GM21515 (cell line): ENCODE measurements around the gene CLBA1.

Experiments used
- ATAC-seq: cut with Tn5 transposase; IDR thresholded peaks from one replicate; pipeline ENCODE4 v1.9.1; 2021; ENCODE audit not compliant: unreplicated experiment

CLBA1 gene

DNA sequence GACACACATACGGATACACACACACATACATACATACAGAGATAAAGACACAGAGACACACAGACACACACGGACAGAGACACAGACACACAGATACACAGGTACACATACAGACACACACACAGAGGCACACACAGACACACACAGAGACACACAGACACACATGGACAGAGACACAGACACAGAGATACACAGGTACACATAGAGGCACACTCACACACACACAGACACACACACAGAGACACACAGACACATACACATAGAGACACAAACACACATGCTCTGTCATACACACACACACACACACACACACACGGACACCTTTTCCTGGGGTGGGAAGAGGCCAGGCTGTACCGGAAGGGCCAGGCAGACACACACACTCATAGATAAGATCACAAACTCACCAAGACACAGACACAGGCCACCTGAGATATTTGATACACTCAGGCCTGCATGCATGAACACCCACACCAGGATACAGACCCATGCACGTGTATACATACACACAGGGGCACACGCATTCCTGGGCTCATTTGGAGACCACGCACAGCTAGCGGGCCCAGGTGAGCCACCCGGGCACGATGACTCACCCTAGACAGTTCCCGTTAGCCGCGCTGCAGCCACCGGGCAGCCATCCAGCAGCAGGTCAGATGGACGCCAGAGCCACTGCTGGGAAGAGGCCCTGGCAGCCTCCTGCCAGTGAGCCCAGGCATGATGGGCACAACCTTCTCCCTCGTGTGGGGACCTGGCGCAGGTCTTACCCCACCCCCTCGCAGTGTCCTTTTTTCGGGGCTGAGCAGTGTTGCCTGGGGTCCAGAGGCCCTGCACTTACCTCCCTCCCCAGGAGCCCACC, 5.6 kb upstream of the CLBA1 start:
- ATAC-seq, result no peak

DNA sequence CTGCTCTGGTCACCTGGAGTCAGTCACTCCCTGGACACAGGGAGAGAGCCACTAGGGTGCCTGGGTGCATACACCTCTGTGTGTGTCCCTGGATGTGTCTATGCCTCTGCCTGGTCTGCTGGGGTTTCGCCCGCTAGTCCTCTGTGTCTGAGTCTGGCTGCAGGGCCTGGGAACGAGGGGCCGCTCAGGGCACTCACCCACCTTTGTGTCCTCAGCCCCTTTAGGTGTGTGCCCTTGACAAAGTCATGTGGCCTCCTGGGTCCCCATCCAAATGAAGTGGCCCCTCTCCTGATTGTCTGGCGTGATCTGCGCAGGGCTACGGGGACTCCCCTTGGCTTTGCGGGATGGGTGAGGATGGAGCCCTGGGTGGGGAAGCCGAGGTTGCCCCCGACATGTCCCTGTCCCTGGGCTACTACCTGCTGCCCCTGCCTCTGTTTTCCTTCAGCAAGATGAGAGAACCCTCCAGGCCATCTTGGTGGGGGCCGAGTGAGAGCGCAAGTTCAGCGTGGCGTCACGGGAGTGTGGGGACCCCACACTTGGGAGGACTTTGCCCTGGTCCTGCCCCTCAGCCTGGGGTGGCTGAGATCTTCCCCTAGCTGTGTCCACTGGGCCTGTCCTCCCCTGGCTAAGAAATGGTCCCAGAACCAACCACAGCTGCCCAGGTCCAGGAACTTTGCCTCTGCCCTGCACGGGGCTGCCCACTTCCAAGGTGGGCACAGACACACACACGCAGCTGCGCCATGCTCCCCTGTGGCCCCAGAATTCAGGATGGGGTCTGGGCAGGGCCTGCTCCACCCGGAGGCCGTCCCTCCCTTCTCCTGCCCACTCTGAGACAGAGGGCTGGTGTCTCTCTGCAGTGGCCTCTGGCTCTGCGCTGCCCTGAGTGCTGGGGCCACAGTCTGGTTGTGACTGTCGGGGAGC, 4.7 kb upstream of the CLBA1 start:
- no peak for ATAC-seq

DNA sequence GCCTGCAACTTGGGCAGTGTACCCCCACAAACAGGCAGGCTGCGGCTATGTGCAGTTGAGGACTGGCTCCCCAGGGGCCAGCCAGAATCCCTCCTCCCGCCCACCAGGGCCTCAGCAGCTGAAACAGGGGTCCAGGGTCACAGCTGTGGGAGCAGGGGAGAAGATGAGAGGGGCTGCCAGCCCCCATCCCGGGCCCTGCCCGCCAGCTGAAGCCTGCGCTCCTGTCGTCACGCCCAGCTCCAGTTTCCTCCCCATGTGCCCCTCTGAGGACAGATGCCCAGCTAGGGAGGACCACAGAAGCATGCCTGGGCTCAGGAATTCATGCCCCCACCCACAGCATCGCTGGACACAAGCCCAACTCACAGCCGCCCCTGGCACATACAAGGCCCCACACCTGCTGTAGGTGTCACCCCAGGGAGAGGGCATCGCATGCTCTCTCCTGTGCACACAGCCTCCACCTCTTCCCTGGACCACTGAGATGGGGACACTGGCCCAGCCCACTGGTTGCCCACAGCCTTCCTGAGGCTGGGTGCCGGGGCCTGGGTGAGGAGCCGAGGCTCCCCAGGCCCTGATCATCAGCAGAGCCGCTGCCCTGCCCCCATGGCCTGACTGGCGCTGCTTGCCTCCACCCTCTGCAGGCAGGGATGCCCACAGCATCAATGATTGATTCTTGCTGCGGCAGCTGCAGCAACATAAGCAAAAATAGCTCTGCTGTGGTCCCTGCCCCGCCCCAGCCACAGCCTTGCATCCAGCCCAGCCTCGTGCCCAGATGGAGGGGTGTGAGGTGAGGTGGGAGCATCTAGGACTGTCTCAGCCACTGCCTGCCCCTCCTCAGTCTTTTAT, 3.7 kb upstream of the CLBA1 start:
- ATAC-seq, result no peak

DNA sequence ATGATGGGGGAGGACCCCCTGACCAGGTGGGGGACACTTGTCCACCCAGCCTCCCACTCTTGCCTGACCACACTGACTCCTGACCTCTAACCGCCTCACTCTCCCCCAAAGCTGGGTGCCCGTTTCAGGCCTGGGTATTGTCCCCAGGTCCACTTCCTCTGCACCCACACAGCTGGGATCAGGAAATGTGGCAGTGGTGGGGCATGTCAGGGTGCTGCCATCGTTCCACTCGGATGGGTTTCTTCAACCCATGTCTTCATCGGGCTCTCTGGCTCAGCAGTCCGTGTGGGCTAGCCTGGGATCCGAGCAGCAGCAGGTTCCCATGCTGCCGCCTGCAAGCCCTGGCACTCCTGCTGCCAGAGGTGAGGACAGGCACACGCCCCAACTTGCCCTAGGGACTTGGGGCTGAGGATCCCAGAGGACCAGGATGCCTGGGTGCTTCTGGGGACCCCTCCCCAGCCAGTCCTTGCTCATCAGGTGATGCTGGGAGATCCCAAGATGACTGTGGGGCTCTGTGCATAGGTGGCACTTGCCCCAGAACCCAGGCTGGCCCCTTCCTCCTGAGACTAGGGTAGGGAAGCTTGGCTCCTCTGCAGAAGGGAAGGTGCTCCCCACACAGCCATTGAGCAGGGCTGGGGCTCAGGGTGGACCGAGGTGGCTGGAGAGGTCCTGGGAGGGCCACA, 2.9 kb upstream of the CLBA1 start:
- ATAC-seq, result no peak

- no peak for ATAC-seq
Observed at GRCh38 chr14:104983231-104983721, 2.3 kb upstream of the CLBA1 start.

- ATAC-seq, result no peak
Observed at GRCh38 chr14:104984056-104984894, 1.3 kb upstream of the CLBA1 start.

DNA sequence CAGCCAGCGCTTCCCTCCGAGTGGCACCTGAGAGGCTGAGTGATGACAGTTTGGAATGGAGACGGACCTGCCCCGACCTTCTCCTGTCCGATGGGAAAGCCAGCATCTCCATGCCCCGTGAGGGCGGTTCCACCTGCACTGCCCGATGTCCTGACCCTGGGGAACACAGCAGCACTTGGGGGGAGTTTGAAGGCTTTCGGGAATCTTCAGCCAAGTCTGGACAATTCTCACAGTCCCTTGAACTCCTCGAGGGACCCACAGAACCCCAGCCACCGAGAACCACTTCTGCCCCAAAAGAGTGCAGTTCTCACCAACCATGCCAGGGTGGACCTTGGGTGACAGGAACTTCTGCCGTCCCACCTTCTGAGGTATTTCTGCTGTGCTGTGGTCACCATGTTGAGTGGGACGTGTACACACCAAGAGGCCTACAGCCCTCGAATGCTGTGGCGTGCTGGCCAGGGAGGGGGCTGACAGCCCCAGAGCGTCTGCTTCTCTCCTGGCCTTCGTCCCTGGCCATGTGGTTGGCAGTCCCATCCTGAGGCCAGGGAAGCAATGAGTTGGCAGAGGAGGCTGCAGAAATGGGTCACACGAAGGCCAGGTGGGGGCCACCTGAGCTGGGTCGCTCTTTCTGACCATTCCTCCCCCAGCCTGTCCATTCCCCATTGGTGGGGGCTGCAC, 1.0 kb downstream of the CLBA1 start:
- no peak for ATAC-seq

GRCh38 chr14:104989236-104989950, 3.8 kb downstream of the CLBA1 start:
- ATAC-seq, result no peak

- no peak for ATAC-seq
Observed at GRCh38 chr14:104989951-104990303, 4.3 kb downstream of the CLBA1 start.

GRCh38 chr14:104991896-104992230, 6.3 kb downstream of the CLBA1 start:
- ATAC-seq, result no peak

DNA sequence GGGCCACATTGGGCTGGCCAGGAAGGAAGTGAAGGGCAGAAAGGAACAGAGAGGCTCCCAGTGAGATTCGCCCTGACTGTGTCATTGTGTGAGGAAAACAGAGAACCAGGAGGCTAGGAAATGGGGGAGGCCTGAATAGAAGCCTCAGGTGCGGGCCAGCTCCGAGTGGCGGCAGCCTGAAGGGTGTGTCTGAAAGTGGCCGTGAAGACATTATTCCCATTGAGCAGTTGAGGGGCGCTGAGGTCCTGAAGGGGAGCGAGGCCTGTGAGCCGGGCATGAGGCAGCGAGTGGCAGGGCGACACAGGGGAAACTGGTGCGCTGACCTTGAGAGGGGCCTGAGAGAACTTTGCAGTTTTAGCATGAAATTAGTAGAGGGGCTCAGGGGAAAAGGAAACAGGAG, 6.9 kb downstream of the CLBA1 start:
- no peak for ATAC-seq

GRCh38 chr14:104993306-104993705, 7.7 kb downstream of the CLBA1 start:
- no peak for ATAC-seq

DNA sequence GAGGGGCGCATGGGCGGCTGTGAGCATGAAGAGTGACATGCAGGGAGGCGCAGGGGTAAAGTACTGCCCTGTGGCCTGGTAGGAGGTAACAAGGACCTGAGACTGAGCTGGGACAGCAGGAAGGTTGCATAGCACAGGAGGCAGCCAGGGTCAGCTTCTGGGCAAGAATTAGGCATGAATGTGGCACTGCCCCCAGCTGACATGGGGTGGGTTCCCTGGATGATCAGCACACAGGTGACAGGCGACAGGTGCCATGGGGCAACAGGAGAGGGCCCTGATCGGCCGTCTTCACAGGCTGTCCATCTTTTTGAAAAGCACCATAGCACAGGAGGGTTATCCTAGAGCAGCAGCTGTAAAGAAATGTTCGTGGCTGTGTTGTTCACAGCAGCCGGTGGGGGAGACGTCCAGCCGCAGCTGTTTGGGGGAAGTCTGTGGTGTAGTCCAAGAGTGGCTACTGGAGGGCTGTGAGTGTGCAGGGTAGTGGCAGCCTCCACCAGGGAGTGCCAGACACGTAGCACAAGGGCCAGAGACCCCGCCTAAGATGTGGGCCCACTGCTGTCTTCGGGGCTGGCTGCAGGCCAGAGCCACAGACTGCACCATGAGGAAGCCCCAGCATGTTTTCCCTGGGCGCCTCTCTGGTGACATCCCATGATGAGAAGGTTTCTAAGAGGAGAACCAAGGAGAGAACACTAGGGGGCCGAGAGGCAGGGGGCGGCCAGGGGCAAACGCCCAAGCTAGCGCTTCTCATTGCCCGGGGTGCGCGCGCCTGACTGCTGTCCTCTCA, 8.4 kb downstream of the CLBA1 start:
- no peak for ATAC-seq

DNA sequence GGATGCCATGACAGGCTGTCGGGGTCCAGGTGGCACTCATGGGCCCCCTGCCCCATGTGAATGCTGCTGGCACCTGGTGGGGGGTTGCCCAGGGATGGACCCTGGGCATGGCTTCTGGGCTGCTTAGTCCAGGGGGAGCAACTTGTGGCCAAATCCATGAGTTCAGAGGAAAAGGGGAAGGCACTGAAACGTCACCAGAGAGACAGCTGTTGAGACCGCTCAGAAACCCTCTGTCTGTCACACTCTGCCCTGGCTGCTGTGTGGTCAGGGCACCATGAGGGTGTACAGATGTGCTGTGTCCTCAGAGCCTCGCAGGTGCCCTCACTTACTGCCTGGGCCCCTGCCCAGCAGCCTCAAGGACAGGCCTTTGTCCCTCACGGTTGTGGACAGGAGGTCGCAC, 9.4 kb downstream of the CLBA1 start:
- no peak for ATAC-seq

DNA sequence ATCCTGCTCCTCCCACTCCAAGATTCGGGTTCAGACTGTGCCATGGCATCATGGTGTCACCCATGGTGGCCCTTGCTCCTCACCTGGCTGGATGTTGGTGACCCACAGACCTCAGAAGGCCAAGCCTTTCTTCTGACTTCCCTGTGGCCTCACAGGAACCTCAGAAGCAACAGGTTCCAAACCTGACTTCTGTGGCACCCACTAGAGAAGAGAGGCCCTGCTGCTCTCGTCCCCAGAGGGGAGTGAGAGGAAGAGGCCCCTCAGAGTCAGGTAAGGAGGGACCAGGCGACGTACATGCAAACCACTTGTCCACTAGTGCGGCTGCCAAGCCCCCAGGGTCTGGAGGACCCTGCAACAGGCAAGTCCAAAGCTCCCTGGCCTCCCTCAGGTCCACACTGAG, 10.4 kb downstream of the CLBA1 start:
- ATAC-seq, result no peak

DNA sequence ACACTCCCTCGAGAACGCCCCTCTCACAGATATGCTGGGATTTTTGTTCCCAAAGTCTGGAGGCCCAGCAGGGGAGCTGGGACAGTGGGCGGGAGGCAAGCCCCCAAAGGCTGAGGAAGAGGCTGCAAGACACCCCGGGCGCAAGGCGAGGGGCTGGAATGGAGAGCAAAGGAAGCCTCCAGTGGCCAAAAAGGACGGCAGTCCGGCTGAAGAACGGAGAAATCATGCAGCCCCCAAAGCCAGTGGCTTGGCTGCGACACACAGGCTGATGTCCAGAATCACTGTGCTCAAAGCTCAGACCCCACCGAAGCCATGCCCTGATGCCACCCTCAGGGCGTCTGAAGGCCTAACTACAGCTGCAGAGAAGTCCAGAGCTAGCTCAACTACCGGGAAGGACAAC, 10.9 kb downstream of the CLBA1 start:
- no peak for ATAC-seq

DNA sequence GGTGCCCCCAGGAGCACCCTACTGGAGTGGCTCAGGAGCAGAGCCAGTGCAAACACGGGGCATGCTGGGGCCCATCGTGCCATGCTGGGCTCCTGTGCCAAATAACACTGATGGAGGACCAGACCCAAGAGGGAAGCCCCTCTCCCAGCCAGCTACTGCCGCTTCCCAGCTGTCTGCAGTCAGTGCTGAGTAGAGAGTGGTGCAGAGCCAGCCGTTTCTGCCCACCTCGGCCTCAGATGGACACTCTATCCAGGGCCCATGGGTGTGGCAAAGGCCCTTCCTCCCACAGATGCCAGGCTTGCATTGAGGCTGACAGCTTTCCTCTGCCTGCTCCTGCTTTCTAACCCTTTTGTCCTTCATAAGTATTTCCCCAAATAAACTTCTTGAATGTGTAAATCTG, 13.2 kb downstream of the CLBA1 start:
- ATAC-seq, result no peak

DNA sequence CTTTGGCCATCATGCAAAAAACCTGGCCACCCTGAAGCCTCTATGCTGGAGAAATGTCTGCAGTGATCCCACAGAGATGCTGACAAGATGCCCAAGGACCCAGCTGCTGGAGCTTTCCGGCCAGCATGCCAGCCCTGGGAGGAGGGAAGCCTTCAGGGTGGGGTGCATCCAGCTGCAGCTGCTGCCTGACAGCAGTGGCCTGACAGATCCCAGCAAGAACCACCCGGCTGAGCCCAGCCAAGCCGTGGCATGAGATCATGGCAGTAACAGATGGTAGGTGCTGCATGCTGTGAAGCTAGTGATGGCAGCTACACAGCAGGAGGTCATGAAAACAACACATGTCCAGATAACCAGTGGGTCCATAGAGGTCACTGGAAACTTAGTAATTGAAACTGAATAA, 13.8 kb downstream of the CLBA1 start:
- ATAC-seq, result no peak
